RCC 7860 (cell line): ENCODE measurements around the gene SLC43A2.

Source experiments
- DNase-seq: peaks from one replicate; pipeline ENCODE4 v3.0.0-alpha.2; 2015; ENCODE audit warnings: low spot score
- FAIRE-seq: peaks from 2 replicates; lab custom pipeline; 2012; peaks lifted over from hg19 to GRCh38; lab: Jason Lieb, UNC

The SLC43A2 gene

GRCh38 chr17:1644493-1645206, 16.0 kb upstream of the SLC43A2 start:
- peak; percentile 76 for DNase-seq

GRCh38 chr17:1643999-1644492, 15.4 kb upstream of the SLC43A2 start:
- DNase-seq (peak; percentile 26), FAIRE-seq (no peak)

More at GRCh38 chr17:1644493-1645206, 16.0 kb upstream of the SLC43A2 start:
- peak; percentile 55 for FAIRE-seq

- DNase-seq (no peak), FAIRE-seq (no peak)
Measured at GRCh38 chr17:1643293-1643998, 14.8 kb upstream of the SLC43A2 start.

GRCh38 chr17:1641065-1641403, 12.4 kb upstream of the SLC43A2 start:
- FAIRE-seq: no peak
- DNase-seq: no peak

GRCh38 chr17:1640329-1641064, 11.9 kb upstream of the SLC43A2 start:
- DNase-seq (no peak), FAIRE-seq (no peak)

GRCh38 chr17:1639549-1640180, 11.0 kb upstream of the SLC43A2 start:
- no peak for FAIRE-seq
- DNase-seq: peak; percentile 10

GRCh38 chr17:1638624-1639300, 10.1 kb upstream of the SLC43A2 start:
- DNase-seq (no peak), FAIRE-seq (no peak)

GRCh38 chr17:1638171-1638590, 9.5 kb upstream of the SLC43A2 start:
- DNase-seq: no peak
- no peak for FAIRE-seq

GRCh38 chr17:1636732-1637285, 8.2 kb upstream of the SLC43A2 start:
- no peak for FAIRE-seq
- DNase-seq: no peak

- DNase-seq (no peak), FAIRE-seq (no peak)
Measured at GRCh38 chr17:1635675-1636465, 7.2 kb upstream of the SLC43A2 start.

GRCh38 chr17:1634841-1635650, 6.4 kb upstream of the SLC43A2 start:
- FAIRE-seq: no peak
- DNase-seq: no peak

- FAIRE-seq (no peak), DNase-seq (peak; percentile 8)
Measured at GRCh38 chr17:1630662-1631061, 2.0 kb upstream of the SLC43A2 start.

GRCh38 chr17:1629504-1630310, 1.1 kb upstream of the SLC43A2 start:
- FAIRE-seq (no peak), DNase-seq (peak; percentile 7)

- DNase-seq (peak; percentile 76), FAIRE-seq (peak; percentile 53)
Measured at GRCh38 chr17:1628856-1629503, 346 bp upstream of the SLC43A2 start.

- FAIRE-seq (no peak), DNase-seq (no peak)
Measured at GRCh38 chr17:1627182-1627981, 1.3 kb downstream of the SLC43A2 start.

- no peak for FAIRE-seq
Measured at GRCh38 chr17:1626333-1626732, 2.3 kb downstream of the SLC43A2 start.

More at GRCh38 chr17:1626333-1626732, 2.3 kb downstream of the SLC43A2 start:
- no peak for DNase-seq
